Osteoblast (primary cell): Measurements from ENCODE around the gene RASD2. TPM values are rescaled to one million over a fixed set of nuclear protein-coding genes. Genes with fewer than 3 reads are reported as not detected.

Experiments
- DNase-seq: peaks from one replicate; pipeline ENCODE4 v3.0.0; 2011; ENCODE audit warnings: low spot score, mixed read lengths; ENCODE audit not compliant: insufficient read length; ENCODE audit errors: missing footprints
- H2AFZ ChIP-seq: 2 replicates; pipeline ENCODE4 v1.6.0; 2011; ENCODE audit warnings: mild to moderate bottlenecking, low read length
- H3K27ac ChIP-seq: 2 replicates; pipeline ENCODE4 v1.5.1; 2011; ENCODE audit warnings: mild to moderate bottlenecking, low read depth, low read length, moderate library complexity
- H3K27me3 ChIP-seq: 2 replicates; pipeline ENCODE4 v1.6.0; 2012; ENCODE audit warnings: mild to moderate bottlenecking, control low read depth, inconsistent platforms, low read length, moderate library complexity; ENCODE audit not compliant: insufficient read depth
- H3K36me3 ChIP-seq: 2 replicates; pipeline ENCODE4 v1.5.1; 2011; ENCODE audit warnings: mild to moderate bottlenecking, low read length, control low read depth, moderate library complexity; ENCODE audit not compliant: insufficient read depth
- H3K4me1 ChIP-seq: 2 replicates; pipeline ENCODE4 v1.5.1; 2011; ENCODE audit warnings: mild to moderate bottlenecking, low read length, control low read depth, moderate library complexity; ENCODE audit not compliant: insufficient read depth
- H3K4me2 ChIP-seq: 2 replicates; pipeline ENCODE4 v1.6.0; 2011; ENCODE audit warnings: mild to moderate bottlenecking, low read length; ENCODE audit not compliant: insufficient read depth
- H3K4me3 ChIP-seq: fragments of 200-600 bp; sonication (generic); 3 replicates; pipeline ENCODE4 v1.5.1; 2012; ENCODE audit warnings: mild to moderate bottlenecking, low read length, inconsistent platforms; ENCODE audit not compliant: insufficient read depth
- H3K79me2 ChIP-seq: 2 replicates; pipeline ENCODE4 v1.6.0; 2012; ENCODE audit warnings: mild to moderate bottlenecking, low read length, control low read depth, inconsistent platforms; ENCODE audit not compliant: insufficient read depth
- H3K9me3 ChIP-seq: 2 replicates; pipeline ENCODE4 v1.5.1; 2011; ENCODE audit warnings: low read depth, low read length, control low read depth
- H4K20me1 ChIP-seq: 2 replicates; pipeline ENCODE4 v1.6.0; 2012; ENCODE audit warnings: mild to moderate bottlenecking, low read length, control low read depth; ENCODE audit not compliant: insufficient read depth
- total RNA-seq: library from RNA; depleted of rRNA; stranded (reverse); fragments of >200 nt; gene quantifications from 2 replicates; pipeline ENCODE4 v1.2.3, GENCODE V29; 2012
- TF ChIP-seq, protein P1 (sequence below): IDR thresholded peaks from 2 replicates; pipeline ENCODE4 v1.5.1; 2011; ENCODE audit warnings: mild to moderate bottlenecking, low read depth, low read length, moderate library complexity; ENCODE audit errors: extremely low read depth

RASD2 gene
- total RNA-seq, 1 donor = under 0.01 TPM

- Histone ChIP-seq H3K27me3 (no peaks in the 10 kb centered on the region), H4K20me1 (no peaks in the 10 kb centered on the region), H2AFZ (no peak overlapping the region), H3K27ac (no peak overlapping the region), H3K4me3 (no peak overlapping the region), H3K4me2 (no peak overlapping the region), H3K9me3 (no peaks in the 10 kb centered on the region), H3K79me2 (no peaks in the 10 kb centered on the region), H3K36me3 (no peaks in the 10 kb centered on the region), H3K4me1 (no peaks in the 10 kb centered on the region)
- peak; percentile 96 for DNase-seq
- TF ChIP-seq, protein P1, sequence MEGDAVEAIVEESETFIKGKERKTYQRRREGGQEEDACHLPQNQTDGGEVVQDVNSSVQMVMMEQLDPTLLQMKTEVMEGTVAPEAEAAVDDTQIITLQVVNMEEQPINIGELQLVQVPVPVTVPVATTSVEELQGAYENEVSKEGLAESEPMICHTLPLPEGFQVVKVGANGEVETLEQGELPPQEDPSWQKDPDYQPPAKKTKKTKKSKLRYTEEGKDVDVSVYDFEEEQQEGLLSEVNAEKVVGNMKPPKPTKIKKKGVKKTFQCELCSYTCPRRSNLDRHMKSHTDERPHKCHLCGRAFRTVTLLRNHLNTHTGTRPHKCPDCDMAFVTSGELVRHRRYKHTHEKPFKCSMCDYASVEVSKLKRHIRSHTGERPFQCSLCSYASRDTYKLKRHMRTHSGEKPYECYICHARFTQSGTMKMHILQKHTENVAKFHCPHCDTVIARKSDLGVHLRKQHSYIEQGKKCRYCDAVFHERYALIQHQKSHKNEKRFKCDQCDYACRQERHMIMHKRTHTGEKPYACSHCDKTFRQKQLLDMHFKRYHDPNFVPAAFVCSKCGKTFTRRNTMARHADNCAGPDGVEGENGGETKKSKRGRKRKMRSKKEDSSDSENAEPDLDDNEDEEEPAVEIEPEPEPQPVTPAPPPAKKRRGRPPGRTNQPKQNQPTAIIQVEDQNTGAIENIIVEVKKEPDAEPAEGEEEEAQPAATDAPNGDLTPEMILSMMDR = peak; percentile 93
Observed at GRCh38 chr22:35582861-35583670, 42.4 kb downstream of the RASD2 start.

DNA sequence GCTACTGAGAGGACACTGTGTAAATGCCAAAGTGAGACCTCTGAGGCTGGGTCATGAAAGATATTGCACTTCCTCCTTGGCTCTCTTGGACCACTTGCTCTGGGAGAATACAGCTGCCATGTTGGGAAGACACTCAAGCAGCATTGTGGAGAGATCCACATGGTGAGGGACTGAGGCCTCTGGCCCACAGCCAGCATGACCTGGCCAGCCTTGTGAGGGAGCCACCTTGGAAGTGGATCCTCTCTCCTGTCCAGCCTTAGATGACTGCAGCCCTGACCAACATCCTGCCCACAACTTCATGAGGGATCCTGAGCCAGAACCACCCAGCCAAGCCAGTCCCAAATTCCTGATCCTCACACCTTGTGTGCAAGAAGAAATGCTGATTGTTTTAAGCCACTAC, 46.1 kb downstream of the RASD2 start:
- no peaks in the 10 kb centered on the region for H3K36me3 ChIP-seq
- DNase-seq = peak; percentile 58
- no peak overlapping the region for H2AFZ ChIP-seq
- H3K27ac ChIP-seq = no peak overlapping the region
- H3K4me1 ChIP-seq = peaks cover 12% of the 10 kb centered on the region
- no peaks in the 10 kb centered on the region for H3K79me2 ChIP-seq
- H3K9me3 ChIP-seq = no peaks in the 10 kb centered on the region
- no peak overlapping the region for H3K4me3 ChIP-seq
- TF ChIP-seq, protein P1 = no peak
- no peaks in the 10 kb centered on the region for H3K27me3 ChIP-seq
- H4K20me1 ChIP-seq = no peaks in the 10 kb centered on the region
- no peak overlapping the region for H3K4me2 ChIP-seq

DNA sequence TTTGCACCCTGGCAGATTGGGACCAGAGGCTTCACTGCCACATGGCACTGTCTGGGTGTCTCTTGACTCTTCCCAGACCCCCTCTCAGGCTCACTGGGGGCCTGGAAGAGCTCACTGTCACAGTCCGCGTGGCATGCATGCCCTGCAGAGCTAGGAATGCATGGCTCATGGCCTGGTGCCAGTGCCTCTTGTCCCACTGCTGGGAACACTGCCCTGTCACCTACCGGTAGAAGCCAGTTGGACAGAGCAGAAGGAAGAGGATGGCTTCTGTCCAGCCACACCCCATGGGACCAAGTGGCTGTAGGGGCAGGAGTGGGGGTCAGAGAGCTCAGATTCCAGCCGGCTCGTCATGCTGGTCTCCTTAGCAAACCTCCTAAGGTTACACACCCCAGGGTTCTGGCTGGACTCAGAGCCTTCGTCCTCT, 46.8 kb downstream of the RASD2 start:
- H3K9me3 ChIP-seq = no peaks in the 10 kb centered on the region
- no peak overlapping the region for H3K4me2 ChIP-seq
- no peaks in the 10 kb centered on the region for H4K20me1 ChIP-seq
- no peak overlapping the region for H3K4me3 ChIP-seq
- H3K36me3 ChIP-seq = no peaks in the 10 kb centered on the region
- no peaks in the 10 kb centered on the region for H3K79me2 ChIP-seq
- peak; percentile 53 for DNase-seq
- H2AFZ ChIP-seq = no peak overlapping the region
- H3K4me1 ChIP-seq = peaks cover 12% of the 10 kb centered on the region
- TF ChIP-seq, protein P1 = no peak
- no peaks in the 10 kb centered on the region for H3K27me3 ChIP-seq
- no peak overlapping the region for H3K27ac ChIP-seq

DNA sequence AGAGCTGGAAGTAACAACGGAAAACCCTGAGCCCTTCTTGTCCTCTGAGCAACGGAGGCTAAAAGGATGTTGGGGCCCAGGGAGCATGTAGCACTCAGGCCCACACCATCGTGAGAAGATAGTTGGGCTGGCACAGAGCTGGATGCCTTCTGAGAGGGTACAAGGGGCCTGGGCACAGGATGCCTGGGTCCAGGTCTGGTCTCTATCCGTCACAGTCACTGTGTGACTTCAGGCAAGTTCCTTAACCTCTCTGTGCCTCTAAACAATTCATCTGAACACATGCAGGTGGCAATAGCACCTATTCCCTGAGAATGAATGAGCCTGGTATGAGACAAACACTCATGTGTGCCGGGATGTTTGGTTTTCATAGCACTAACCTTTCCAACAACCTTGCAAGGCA, 47.3 kb downstream of the RASD2 start:
- TF ChIP-seq, protein P1 = no peak
- DNase-seq = no peak
- Histone ChIP-seq H2AFZ (no peak overlapping the region), H3K27ac (no peak overlapping the region), H3K4me3 (no peak overlapping the region), H3K4me1 (peaks cover 12% of the 10 kb centered on the region), H4K20me1 (no peaks in the 10 kb centered on the region), H3K79me2 (no peaks in the 10 kb centered on the region), H3K36me3 (no peaks in the 10 kb centered on the region), H3K9me3 (no peaks in the 10 kb centered on the region), H3K27me3 (no peaks in the 10 kb centered on the region), H3K4me2 (no peak overlapping the region)
